IPS-20b (cell line): ENCODE data around the gene UNC5A.
"Not testable (repeated sequence)": the region's sequence is repeated elsewhere in the genome, so short reads cannot be mapped to it uniquely, and the experiment has no call there.

Experiments
- H3K27ac ChIP-seq: one replicate; pipeline ENCODE4 v1.5.1; 2013; ENCODE audit warnings: low read length
- H3K27me3 ChIP-seq: 2 replicates; pipeline ENCODE4 v1.6.1; 2013; ENCODE audit warnings: mild to moderate bottlenecking, low read length, inconsistent platforms; ENCODE audit not compliant: insufficient read depth
- H3K36me3 ChIP-seq: 2 replicates; pipeline ENCODE4 v1.6.1; 2013; ENCODE audit warnings: low read depth, mild to moderate bottlenecking, inconsistent platforms, low read length, moderate library complexity; ENCODE audit not compliant: insufficient read depth
- H3K4me1 ChIP-seq: 2 replicates; pipeline ENCODE4 v1.6.1; 2013; ENCODE audit warnings: mild to moderate bottlenecking, control low read depth, inconsistent platforms, low read length, moderate library complexity; ENCODE audit not compliant: insufficient read depth
- H3K4me3 ChIP-seq: 2 replicates; pipeline ENCODE4 v1.5.1; 2013; ENCODE audit warnings: mild to moderate bottlenecking, low read length, inconsistent platforms
- H3K9ac ChIP-seq: 2 replicates; pipeline ENCODE4 v1.6.1; 2013; ENCODE audit warnings: low read depth, mild to moderate bottlenecking, inconsistent platforms, low read length, moderate library complexity
- H3K9me3 ChIP-seq: 2 replicates; pipeline ENCODE4 v1.6.1; 2013; ENCODE audit warnings: mild to moderate bottlenecking, low read depth, low read length, inconsistent platforms; ENCODE audit not compliant: insufficient read depth

UNC5A gene

GRCh38 chr5:176863041-176863764 is 52.8 kb downstream of the UNC5A start:
- Histone ChIP-seq H3K9me3 (no peaks in the 10 kb centered on the region), H3K36me3 (no peaks in the 10 kb centered on the region), H3K4me1 (peaks cover 11% of the 10 kb centered on the region; the same call in 1 of the 2 replicates), H3K27ac (no peak overlapping the region), H3K4me3 (no peak overlapping the region), H3K9ac (no peak overlapping the region), H3K27me3 (peaks cover 23% of the 10 kb centered on the region; the same call in 1 of the 2 replicates)

- H3K9ac ChIP-seq = no peak overlapping the region
- H3K27ac ChIP-seq = no peak overlapping the region
- H3K36me3 ChIP-seq = no peaks in the 10 kb centered on the region
- H3K4me3 ChIP-seq = no peak overlapping the region
- peaks cover 11% of the 10 kb centered on the region; the same call in 1 of the 2 replicates for H3K4me1 ChIP-seq
- H3K9me3 ChIP-seq = no peaks in the 10 kb centered on the region
- H3K27me3 ChIP-seq = peaks cover 23% of the 10 kb centered on the region; the same call in 1 of the 2 replicates
Observed at GRCh38 chr5:176863765-176864098, 53.4 kb downstream of the UNC5A start.

- no peaks in the 10 kb centered on the region for H3K36me3 ChIP-seq
- H3K27me3 ChIP-seq = peaks cover 23% of the 10 kb centered on the region; the same call in 1 of the 2 replicates
- no peak overlapping the region for H3K4me3 ChIP-seq
- no peaks in the 10 kb centered on the region for H3K9me3 ChIP-seq
- no peak overlapping the region for H3K9ac ChIP-seq
- peaks cover 11% of the 10 kb centered on the region; the same call in 1 of the 2 replicates for H3K4me1 ChIP-seq
- no peak overlapping the region for H3K27ac ChIP-seq
Observed at GRCh38 chr5:176864755-176865154, 54.4 kb downstream of the UNC5A start.

- H3K27me3 ChIP-seq = peaks cover 23% of the 10 kb centered on the region; the same call in 1 of the 2 replicates
- H3K9ac ChIP-seq = no peak overlapping the region
- peaks cover 11% of the 10 kb centered on the region; the same call in 1 of the 2 replicates for H3K4me1 ChIP-seq
- no peaks in the 10 kb centered on the region for H3K9me3 ChIP-seq
- H3K27ac ChIP-seq = no peak overlapping the region
- no peaks in the 10 kb centered on the region for H3K36me3 ChIP-seq
- no peak overlapping the region for H3K4me3 ChIP-seq
Observed at GRCh38 chr5:176865964-176866363, 55.6 kb downstream of the UNC5A start.

- Histone ChIP-seq H3K27me3 (peaks cover 23% of the 10 kb centered on the region; the same call in 1 of the 2 replicates), H3K9me3 (no peaks in the 10 kb centered on the region), H3K4me3 (peak overlapping the region; percentile 23; the same call in 1 of the 2 replicates), H3K4me1 (peaks cover 11% of the 10 kb centered on the region; the same call in 1 of the 2 replicates), H3K9ac (no peak overlapping the region), H3K27ac (no peak overlapping the region), H3K36me3 (no peaks in the 10 kb centered on the region)
Observed at GRCh38 chr5:176866707-176867310, 56.5 kb downstream of the UNC5A start.

GRCh38 chr5:176868126-176868525 is 57.8 kb downstream of the UNC5A start:
- H3K9me3 ChIP-seq = no peaks in the 10 kb centered on the region
- H3K4me1 ChIP-seq = peaks cover 5% of the 10 kb centered on the region; the same call in 1 of the 2 replicates
- no peak overlapping the region for H3K27ac ChIP-seq
- H3K36me3 ChIP-seq = no peaks in the 10 kb centered on the region
- no peak overlapping the region for H3K4me3 ChIP-seq
- peaks cover 23% of the 10 kb centered on the region; the same call in 1 of the 2 replicates for H3K27me3 ChIP-seq
- no peak overlapping the region for H3K9ac ChIP-seq

- Histone ChIP-seq H3K4me1 (peaks cover 2% of the 10 kb centered on the region; the same call in 1 of the 2 replicates), H3K36me3 (no peaks in the 10 kb centered on the region), H3K9ac (no peak overlapping the region), H3K4me3 (no peak overlapping the region), H3K27ac (no peak overlapping the region), H3K27me3 (peaks cover 23% of the 10 kb centered on the region; the same call in 1 of the 2 replicates), H3K9me3 (no peaks in the 10 kb centered on the region)
Observed at GRCh38 chr5:176868731-176869130, 58.4 kb downstream of the UNC5A start.

GRCh38 chr5:176869501-176870109 is 59.2 kb downstream of the UNC5A start:
- no peak overlapping the region for H3K9ac ChIP-seq
- H3K27me3 ChIP-seq = peaks cover 20% of the 10 kb centered on the region; the same call in 1 of the 2 replicates
- no peaks in the 10 kb centered on the region; the same call in 1 of the 2 replicates for H3K4me1 ChIP-seq
- H3K9me3 ChIP-seq = no peaks in the 10 kb centered on the region
- H3K4me3 ChIP-seq = no peak overlapping the region
- H3K27ac ChIP-seq = no peak overlapping the region
- H3K36me3 ChIP-seq = no peaks in the 10 kb centered on the region

GRCh38 chr5:176870110-176870591 is 59.8 kb downstream of the UNC5A start:
- Histone ChIP-seq H3K27ac (no peak overlapping the region), H3K4me1 (no peaks in the 10 kb centered on the region; the same call in 1 of the 2 replicates), H3K9me3 (no peaks in the 10 kb centered on the region), H3K9ac (no peak overlapping the region), H3K36me3 (no peaks in the 10 kb centered on the region), H3K27me3 (peaks cover 15% of the 10 kb centered on the region; the same call in 1 of the 2 replicates), H3K4me3 (no peak overlapping the region)

GRCh38 chr5:176870644-176871043 is 60.3 kb downstream of the UNC5A start:
- not testable (repeated sequence) for H3K9ac ChIP-seq, H3K36me3 ChIP-seq, H3K9me3 ChIP-seq, H3K27ac ChIP-seq, H3K4me1 ChIP-seq, H3K4me3 ChIP-seq
- H3K27me3 ChIP-seq = peaks cover 12% of the 10 kb centered on the region; the same call in 1 of the 2 replicates

- not testable (repeated sequence) for H3K36me3 ChIP-seq, H3K9ac ChIP-seq, H3K4me1 ChIP-seq, H3K4me3 ChIP-seq, H3K27me3 ChIP-seq, H3K27ac ChIP-seq, H3K9me3 ChIP-seq
Observed at GRCh38 chr5:176872586-176872985, 62.2 kb downstream of the UNC5A start.
